HL-60 (cell line): ENCODE data around the gene LRP1B.

ENCODE experiments used
- DNase-seq, 2 experiments: peaks; one replicate each; pipeline ENCODE4 v3.0.0-alpha.2; 2010 to 2020; ENCODE audit warnings: low read depth in 1 of 2, low spot score in 1 of 2
- H3K27ac ChIP-seq: fragments of 250-450 bp; sonication (Bioruptor Pico); replicated peaks from 2 replicates; pipeline ENCODE4 v1.5.1; 2020; ENCODE audit warnings: mild to moderate bottlenecking, moderate library complexity
- H3K27me3 ChIP-seq: fragments of 250-450 bp; sonication (Bioruptor Pico); 2 replicates; pipeline ENCODE4 v1.5.1; 2021; ENCODE audit warnings: mild to moderate bottlenecking, moderate library complexity; ENCODE audit not compliant: insufficient read depth, poor library complexity, severe bottlenecking
- H3K4me3 ChIP-seq: replicated peaks from 2 replicates; pipeline ENCODE4 v1.5.1; 2011; ENCODE audit warnings: mild to moderate bottlenecking, control low read depth, low read length; ENCODE audit not compliant: insufficient read depth
- GABPA ChIP-seq: IDR thresholded peaks from 2 replicates; pipeline ENCODE4 v1.6.1; 2012; ENCODE audit warnings: low read depth
- POLR2AphosphoS5 ChIP-seq: IDR thresholded peaks from 2 replicates; pipeline ENCODE4 v1.6.1; 2012; ENCODE audit warnings: low read depth
- SPI1 ChIP-seq: IDR thresholded peaks from 2 replicates; pipeline ENCODE4 v1.6.1; 2012; ENCODE audit warnings: low read depth, mild to moderate bottlenecking, borderline replicate concordance
- TF ChIP-seq, protein P1 (sequence below): IDR thresholded peaks from 2 replicates; pipeline ENCODE4 v1.6.1; 2012; ENCODE audit warnings: low read depth; ENCODE audit not compliant: insufficient replicate concordance
- TF ChIP-seq, protein P2 (sequence below): IDR thresholded peaks from one replicate; pipeline ENCODE4 v1.5.1; 2011; ENCODE audit warnings: low read length, control low read depth, inconsistent platforms; ENCODE audit not compliant: insufficient read depth

The LRP1B gene

DNA sequence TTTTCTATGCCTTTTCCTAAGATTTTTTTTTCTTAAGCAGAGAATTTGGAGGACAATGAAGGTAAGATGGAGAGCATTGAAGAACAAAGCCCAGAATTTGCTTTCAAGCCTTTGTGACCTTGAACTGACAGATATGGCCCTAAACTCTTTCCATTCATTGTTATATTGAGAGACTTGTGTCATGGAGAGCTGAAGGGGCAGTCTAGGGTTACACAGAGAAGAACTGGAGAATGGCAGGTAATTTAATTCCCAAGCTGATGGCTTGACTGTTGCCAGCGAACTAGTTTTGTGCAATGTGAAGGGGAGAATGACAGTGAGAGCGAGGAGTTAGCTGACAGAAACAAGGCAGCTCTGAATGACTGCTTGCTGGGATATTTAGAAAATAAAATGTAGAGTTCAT, 1344.2 kb downstream of the LRP1B start:
- no peak for TF ChIP-seq SPI1
- no peak for TF ChIP-seq GABPA
- TF ChIP-seq, protein P1, sequence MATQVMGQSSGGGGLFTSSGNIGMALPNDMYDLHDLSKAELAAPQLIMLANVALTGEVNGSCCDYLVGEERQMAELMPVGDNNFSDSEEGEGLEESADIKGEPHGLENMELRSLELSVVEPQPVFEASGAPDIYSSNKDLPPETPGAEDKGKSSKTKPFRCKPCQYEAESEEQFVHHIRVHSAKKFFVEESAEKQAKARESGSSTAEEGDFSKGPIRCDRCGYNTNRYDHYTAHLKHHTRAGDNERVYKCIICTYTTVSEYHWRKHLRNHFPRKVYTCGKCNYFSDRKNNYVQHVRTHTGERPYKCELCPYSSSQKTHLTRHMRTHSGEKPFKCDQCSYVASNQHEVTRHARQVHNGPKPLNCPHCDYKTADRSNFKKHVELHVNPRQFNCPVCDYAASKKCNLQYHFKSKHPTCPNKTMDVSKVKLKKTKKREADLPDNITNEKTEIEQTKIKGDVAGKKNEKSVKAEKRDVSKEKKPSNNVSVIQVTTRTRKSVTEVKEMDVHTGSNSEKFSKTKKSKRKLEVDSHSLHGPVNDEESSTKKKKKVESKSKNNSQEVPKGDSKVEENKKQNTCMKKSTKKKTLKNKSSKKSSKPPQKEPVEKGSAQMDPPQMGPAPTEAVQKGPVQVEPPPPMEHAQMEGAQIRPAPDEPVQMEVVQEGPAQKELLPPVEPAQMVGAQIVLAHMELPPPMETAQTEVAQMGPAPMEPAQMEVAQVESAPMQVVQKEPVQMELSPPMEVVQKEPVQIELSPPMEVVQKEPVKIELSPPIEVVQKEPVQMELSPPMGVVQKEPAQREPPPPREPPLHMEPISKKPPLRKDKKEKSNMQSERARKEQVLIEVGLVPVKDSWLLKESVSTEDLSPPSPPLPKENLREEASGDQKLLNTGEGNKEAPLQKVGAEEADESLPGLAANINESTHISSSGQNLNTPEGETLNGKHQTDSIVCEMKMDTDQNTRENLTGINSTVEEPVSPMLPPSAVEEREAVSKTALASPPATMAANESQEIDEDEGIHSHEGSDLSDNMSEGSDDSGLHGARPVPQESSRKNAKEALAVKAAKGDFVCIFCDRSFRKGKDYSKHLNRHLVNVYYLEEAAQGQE: no peak
- TF ChIP-seq, protein P2, sequence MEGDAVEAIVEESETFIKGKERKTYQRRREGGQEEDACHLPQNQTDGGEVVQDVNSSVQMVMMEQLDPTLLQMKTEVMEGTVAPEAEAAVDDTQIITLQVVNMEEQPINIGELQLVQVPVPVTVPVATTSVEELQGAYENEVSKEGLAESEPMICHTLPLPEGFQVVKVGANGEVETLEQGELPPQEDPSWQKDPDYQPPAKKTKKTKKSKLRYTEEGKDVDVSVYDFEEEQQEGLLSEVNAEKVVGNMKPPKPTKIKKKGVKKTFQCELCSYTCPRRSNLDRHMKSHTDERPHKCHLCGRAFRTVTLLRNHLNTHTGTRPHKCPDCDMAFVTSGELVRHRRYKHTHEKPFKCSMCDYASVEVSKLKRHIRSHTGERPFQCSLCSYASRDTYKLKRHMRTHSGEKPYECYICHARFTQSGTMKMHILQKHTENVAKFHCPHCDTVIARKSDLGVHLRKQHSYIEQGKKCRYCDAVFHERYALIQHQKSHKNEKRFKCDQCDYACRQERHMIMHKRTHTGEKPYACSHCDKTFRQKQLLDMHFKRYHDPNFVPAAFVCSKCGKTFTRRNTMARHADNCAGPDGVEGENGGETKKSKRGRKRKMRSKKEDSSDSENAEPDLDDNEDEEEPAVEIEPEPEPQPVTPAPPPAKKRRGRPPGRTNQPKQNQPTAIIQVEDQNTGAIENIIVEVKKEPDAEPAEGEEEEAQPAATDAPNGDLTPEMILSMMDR: no peak
- TF ChIP-seq POLR2AphosphoS5: no peak
- Histone ChIP-seq H3K27me3 (no peaks in the 10 kb centered on the region), H3K4me3 (no peak overlapping the region), H3K27ac (no peak overlapping the region)
- DNase-seq: no peak

DNA sequence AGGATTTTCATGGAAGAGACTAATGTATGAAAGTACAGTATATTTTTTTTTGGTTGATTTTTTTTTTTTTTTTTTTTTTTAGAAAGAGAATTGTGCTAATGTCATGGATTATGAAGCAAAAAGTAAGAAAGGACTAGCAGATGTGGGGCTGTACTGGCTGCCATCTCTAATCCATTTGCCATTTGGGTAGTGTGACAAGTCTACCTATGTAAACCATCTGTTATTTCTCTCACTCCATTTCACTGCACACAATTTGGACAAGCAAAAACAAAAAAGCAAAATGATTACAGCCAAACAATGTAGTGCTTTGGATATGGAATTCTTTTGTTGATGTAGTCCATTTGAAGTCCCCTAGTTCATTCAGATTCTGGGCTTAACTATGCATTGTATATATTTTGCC, 1355.4 kb downstream of the LRP1B start:
- TF ChIP-seq POLR2AphosphoS5 (no peak), SPI1 (no peak), GABPA (no peak)
- TF ChIP-seq, protein P2: no peak
- TF ChIP-seq, protein P1: no peak
- Histone ChIP-seq H3K4me3 (no peak overlapping the region), H3K27me3 (no peaks in the 10 kb centered on the region), H3K27ac (no peak overlapping the region)
- DNase-seq: no peak

DNA sequence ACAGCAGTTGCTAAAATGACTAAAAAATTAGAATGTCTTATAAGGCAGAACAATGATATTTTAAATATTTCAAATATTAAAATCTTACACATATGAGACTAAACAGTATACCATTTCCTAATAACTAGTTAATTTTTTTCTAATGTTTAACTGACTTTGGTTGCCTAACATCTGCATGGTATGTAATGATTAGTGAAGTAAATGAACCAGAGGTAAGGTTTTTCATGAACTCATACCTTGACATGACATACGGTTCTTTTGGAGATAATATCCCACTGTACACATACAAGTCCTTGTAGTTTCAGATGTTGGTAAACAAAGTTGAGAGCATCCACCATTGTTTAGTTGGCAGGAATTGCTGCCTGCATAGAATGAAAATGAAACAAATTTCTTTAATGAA, 1360.2 kb downstream of the LRP1B start:
- no peak overlapping the region for H3K4me3 ChIP-seq
- DNase-seq: no peak
- no peak overlapping the region for H3K27ac ChIP-seq
- TF ChIP-seq, protein P2: no peak
- TF ChIP-seq POLR2AphosphoS5 (no peak), GABPA (no peak)
- no peaks in the 10 kb centered on the region for H3K27me3 ChIP-seq

DNA sequence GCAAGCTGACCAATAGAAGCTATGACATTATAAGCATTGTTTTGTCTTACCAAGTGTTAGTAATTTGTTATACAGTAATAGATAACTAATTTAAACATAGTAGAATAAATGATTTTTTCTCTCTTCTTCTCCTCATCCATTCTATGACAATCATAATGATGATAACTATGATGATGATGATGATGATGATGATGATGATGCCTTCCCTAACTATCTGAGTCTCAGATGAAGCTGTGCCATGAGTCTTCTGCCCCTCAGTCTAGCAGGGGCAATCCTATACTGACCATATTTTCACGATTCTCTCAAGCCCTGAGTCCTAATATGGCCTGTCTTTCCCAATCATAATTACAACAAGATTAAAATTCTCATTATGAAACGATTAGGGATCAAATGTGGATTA, 1369.0 kb downstream of the LRP1B start:
- H3K27ac ChIP-seq: no peak overlapping the region
- DNase-seq: no peak
- no peaks in the 10 kb centered on the region for H3K27me3 ChIP-seq
- TF ChIP-seq POLR2AphosphoS5 (no peak), GABPA (no peak), SPI1 (no peak)
- TF ChIP-seq, protein P2: no peak
- TF ChIP-seq, protein P1: no peak
- H3K4me3 ChIP-seq: no peak overlapping the region
